Stimulated activated CD4-positive, alpha-beta T cell treated with anti-CD3 and anti-CD28 coated beads, Interleukin-4, amount 100 ng/mL, for 48 hours (primary cell): ENCODE measurements around the gene ARID3B.
"Not testable (repeated sequence)": the region's sequence is repeated elsewhere in the genome, so short reads cannot be mapped to it uniquely, and the experiment has no call there.

Experiments
- DNase-seq, 2 donors: peaks; one replicate each; pipeline ENCODE4 v3.0.0-alpha.2; 2020; ENCODE audit warnings: low read depth in 2 of 2

Gene ARID3B

DNA sequence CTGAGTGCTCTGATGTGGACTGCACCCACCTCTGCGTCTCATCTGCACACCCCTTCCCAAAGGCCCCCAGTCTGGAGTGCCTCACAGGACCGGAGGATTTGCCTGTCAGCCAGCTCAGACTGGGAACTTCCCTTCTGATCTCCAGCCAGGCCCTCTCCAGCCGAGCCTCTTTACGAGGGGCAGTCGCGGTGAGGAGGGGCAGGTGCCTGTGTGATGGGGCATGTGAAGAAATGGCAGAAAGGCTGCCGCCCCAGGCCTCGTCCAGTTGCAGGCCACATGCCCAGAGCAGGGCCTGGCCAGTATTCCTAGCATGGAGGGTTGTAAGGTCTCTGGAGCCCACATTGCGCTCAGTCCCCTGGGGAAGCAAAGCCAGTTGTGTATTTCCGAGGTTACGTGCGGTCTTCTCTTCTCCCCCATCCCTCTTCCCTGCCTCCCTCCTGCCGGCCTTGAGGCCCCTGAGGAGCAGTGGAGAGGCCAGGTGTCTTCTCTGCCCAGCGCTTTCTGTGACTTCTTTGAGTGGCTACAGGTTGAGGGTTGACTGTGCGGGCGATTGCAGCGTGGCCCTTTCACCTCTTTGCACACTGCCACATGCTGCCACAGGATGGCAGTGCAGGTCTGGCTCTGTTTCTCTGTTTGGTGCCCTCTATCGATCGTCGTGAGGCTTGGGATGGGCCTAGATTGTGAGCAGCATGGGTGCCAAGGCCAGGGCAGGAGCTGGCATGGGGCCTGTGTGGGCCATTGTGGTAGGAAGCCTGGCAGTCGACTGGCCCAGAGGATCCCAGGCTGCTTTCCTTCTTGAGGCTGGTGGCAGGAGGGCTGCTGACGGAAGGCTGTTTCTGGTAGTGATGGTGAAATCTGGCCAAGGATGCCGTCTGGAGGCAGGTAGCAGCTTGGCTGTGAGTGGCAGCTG is 79.9 kb downstream of the ARID3B start:
- peak; percentile 63 to 70 for DNase-seq

DNA sequence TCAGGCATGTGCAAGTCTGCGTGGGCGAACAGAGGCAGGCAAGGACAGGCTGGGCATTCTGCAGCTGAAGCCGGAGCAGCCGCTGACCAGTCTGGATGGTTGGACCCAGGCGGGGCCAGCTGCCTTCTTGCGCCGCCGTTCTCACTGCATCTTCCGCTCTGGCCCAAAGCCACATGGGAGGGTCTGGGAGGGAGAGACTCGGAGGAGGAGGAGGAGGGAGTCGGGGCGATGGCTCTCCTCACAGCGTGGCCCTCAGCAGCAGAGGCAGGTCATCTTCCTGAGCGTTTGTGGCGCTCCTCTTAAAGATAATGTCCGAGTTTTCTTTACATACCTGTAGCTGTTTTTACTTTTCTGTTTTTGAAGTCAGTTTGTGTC is 80.5 kb downstream of the ARID3B start:
- DNase-seq: no peak

DNA sequence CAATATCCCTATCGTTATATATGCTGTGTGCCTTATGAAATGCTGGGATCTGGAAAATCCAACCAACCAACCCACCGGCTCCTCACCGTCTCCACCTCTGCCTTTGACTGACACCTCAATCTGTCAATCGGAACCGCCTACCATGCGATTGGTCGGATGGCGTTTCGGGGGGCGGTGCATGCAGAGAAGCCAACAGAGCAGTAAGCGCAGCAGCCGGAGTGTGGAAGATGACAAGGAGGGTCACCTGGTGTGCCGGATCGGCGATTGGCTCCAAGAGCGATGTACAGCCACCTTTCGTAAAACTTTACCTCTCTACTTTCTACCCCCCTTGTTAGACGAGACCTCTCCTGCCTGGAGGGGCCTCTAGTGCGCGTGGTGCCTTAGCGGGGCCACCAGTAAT is 80.9 kb downstream of the ARID3B start:
- no peak for DNase-seq

DNA sequence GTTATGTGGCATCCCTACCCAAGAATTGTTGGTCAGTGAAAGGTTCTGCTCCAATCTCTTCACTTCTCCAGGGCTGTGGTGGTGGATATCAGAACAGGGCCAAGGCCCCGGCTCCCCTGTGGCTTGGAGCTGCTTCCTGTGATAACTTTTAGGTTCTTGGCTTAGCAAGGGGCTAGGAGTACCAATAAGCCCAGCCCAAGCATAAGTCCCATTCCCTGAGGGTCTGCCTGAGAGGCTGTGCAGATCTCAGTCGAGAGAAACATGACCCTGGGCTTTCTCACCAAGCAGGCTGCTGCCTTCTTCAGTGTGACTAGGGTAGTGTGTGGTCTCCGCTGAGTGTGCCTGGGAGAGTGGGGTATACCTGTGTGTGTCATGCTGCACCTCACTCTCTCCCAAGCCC is 81.7 kb downstream of the ARID3B start:
- no peak for DNase-seq

DNA sequence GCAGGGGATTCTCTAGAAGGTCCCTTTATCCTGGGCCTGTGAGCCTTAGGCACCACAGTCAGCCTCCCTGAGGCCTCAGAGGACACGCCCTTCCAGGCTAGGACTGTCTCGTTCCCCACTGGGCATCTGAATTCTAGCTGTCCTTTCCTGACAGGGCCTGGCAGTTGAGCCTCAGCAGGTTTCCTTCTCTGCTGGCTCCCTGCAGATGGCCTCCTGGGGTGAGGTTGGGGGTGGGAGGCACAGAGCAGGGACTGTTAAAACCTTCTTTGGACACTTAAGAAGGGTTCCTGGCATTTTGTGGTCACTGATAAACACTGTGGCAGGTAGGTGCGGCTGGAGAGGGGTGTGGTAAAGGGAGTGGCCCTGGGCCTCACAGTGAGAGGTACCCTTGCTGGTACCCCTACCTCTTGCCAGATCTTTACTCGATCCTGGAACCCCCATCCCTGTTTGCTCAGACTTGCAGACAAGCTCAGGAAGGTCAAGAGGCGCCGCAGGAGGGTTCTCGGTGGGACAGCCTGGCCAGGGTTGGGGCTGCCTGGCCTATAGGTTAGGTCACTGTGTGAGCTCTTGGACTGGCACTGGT is 83.1 kb downstream of the ARID3B start:
- no peak for DNase-seq

DNA sequence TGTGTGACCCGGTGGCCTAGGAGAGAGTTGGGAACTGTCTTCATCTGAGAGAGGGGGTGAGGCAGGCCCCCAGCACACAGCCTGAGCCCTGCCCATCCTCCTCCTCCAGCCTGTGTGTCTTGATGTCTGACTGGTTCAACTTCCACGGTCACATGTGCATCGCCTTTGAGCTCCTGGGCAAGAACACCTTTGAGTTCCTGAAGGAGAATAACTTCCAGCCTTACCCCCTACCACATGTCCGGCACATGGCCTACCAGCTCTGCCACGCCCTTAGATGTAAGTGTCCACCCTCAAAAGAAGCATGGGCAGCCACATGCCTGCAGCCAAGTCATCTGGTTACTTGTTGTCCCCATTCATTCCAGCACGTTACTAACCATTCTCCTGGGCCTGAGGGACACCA is 84.7 kb downstream of the ARID3B start:
- DNase-seq: no peak

DNA sequence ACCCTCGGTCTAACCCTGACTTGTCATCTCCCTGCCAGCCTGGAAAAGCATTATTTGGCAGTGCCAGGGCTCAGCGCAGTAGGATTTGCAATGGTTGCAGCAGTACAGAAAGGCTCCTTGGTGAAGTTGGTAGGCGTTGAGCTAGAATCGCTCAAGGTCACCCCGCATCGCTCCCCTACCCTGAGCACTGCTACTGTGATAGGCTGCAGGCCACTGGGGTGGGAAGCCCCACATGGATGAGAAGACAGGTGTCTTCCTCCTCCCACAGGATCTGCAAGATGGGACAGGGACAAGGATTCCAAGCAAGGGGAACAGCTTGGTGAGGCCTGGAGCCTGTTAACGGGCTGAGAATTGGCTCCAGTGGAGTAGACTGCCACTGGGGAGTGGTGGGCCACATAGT is 85.3 kb downstream of the ARID3B start:
- no peak for DNase-seq

DNA sequence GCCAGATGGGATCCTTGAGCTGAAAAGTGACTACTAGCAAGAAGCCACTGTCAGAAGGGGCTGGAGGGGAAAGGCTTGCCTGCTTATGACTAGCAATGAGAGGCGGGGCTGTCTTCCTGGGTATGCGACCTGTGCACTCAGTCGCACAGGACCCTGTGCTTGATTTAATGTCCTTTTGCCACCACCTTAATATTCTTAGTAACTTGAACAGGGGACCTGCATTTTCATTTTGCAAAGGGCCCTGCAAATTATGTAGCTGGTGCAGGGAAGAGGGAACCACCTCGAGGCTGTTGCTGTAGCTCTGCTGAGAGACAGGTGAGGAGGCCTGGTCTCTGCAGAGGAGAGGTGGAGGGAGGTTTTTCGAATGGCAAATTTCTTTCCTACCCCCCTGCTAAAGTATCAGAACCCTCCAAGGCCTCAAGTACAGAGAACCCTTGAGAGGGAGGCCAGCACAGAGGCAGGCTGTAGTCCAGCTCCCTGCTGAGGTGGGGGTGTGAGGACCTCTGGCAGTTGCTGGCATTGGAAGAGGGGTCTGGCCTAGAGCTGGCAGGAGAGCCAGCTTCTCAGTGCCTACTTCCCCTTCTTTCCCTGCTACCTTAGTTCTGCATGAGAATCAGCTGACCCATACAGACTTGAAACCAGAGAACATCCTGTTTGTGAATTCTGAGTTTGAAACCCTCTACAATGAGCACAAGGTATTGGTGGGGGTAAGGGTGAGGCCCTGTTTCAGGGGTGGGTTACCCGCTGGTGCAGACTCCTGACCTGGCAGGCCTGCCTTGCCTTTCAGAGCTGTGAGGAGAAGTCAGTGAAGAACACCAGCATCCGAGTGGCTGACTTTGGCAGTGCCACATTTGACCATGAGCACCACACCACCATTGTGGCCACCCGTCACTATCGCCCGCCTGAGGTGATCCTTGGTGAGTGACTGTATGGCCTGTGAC is 86.0 kb downstream of the ARID3B start:
- no peak for DNase-seq

DNA sequence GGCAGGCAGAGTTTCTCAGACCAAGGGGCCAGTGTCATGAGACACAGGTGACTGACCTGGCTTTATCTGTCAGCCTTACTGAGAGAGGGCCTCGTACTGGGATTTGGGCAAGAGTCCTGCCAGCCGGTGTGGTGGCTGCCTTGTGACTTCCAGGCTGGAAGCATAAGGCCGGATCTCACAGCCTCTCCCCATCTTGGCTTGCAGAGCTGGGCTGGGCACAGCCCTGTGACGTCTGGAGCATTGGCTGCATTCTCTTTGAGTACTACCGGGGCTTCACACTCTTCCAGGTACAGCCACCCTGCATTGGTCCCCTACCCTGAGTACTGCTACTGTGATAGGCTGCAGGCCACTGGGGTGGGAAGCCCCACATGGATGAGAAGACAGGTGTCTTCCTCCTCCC is 86.7 kb downstream of the ARID3B start:
- DNase-seq: no peak

DNA sequence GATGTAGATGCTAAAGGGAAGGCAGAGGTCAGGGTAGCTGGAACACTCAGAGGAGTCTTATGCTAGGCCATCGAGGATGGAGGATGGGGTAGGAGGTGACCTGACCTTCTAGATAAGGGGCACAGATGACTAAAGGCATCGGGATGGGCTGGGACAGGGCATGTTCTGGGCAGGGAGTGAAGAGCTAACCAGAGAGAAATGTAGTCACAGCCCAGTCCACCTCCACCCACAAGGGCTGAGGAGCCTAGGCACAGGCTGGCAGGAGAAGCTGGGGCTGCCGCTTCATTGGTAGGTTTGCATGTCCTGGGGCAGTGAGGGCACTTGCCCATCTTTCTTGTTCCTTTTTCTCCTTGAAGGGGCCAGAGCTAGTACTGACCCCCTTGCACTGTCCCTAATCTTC is 87.2 kb downstream of the ARID3B start:
- DNase-seq: no peak

DNA sequence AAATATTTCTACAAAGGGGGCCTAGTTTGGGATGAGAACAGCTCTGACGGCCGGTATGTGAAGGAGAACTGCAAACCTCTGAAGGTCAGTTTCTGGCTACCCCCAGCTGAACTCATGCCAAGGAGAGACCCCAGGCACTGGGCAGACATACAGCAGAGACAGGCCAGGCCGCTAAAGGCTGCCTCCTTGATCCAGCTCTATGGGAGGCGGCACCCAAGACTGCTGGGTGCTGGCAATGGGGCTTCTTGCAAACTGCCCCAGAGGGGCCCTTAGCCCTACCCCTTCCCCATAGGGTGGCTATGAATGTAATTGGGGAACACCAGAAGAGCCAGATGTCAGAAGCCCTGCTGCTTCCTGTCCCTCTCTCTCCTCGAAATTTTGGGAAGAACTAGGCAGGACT is 87.9 kb downstream of the ARID3B start:
- DNase-seq: no peak

DNA sequence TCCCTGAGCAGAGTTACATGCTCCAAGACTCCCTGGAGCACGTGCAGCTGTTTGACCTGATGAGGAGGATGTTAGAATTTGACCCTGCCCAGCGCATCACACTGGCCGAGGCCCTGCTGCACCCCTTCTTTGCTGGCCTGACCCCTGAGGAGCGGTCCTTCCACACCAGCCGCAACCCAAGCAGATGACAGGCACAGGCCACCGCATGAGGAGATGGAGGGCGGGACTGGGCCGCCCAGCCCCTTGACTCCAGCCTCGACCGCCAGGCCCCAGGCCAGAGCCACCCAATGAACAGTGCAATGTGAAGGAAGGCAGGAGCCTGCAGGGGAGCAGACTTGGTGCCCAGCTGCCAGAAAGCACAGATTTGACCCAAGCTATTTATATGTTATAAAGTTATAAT is 88.7 kb downstream of the ARID3B start:
- not testable (repeated sequence) for DNase-seq

DNA sequence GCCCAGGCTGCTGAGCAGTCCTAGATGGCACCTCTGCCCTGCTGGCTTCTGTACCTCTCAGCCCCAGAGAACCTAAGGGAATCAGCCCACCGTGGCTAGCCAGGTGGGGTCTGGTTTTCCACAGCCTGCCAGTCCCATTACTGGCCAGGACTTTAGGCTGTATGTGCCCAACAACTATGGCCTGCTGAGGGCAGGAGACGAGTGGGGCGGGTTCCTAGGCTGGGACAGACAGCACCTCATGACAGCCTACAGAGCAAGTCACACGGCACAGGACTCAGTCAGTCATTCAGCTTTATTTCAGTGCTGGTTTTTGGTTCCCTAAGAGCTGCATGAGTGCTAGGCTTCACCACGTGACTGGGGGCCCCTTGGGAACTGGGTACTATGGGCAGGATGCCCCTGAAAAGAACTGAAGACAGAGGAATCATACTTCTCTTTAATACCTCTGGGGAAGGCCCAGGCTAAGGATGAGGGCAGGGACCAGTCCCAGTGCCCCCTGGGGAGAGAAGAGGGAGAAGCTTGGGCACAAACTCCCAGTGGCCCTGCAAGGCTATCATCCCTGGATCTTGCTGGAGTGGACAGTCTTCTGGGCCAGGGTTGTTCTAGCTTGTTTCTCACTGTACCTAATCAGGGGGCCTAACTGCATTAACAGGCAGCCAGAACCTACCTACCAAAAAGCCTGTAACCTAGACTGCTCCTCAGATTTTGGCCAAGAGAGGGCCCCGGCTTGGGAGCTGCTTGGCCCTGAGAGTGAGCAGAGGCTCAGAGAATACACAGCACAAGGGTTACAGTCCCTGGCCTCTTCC is 89.5 kb downstream of the ARID3B start:
- DNase-seq: no peak

DNA sequence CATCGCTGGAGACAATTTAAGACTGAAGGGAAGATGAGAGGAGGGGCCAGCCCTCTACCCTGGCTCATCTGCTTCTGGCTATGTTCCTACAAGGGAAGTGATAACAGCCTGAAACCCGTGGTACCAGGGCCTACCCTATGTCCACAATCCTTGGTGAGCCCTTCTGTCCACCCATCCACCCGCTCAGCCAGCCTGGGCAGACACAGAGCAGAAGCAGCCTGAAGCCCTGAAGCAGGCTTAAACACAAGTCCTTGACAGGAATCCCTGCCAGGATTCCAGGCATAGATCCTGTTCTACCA is 90.0 kb downstream of the ARID3B start:
- DNase-seq: no peak

DNA sequence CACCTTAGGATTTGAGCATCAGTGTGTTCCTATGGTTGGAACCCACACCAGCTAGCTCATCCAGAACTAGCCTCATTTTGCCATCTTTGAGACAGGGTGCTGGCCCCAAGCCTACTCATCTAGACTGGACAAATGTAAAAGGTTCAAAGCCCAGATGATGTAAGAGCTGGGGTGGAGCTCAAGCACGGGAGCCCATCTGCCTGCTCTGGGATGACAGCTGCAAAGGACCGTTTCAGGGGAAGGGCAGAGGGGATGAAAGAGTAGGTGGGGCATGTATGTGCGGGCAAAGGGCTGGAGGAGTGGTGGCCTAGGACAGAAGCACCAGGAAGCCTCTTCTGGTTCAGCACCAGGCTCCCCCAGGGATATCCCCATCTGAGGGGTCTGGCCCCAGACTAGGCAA is 90.4 kb downstream of the ARID3B start:
- DNase-seq: no peak

DNA sequence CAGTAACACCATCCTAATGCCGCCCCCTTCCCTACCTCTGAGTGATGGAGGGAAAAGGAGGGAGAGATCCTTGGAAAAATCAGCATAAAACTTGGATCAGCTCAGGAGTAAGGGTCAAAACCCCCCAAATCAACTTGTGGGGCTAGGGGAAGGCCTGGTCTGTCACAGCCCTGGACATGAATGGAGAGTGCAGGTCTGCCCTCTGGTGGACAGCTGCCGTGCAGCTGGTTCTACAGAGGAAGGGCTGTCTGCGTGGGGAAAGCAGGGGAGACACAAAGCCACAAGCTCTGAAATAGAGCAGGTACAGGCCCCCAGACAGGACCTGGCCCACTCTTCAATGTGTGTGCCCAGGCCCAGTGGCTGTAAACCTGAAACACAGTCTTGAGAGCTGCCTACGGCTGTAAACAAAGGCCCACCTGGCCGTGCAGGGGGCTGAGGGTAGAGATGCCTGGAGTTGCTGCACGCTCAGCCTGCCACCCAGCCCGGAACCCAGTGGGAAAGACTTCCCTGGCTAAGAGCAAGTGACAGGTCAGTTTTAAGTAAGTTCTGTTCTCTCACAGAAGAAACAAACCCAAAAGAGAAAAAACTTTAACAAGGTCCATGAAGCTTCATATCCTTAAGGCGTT is 91.0 kb downstream of the ARID3B start:
- DNase-seq: peak; percentile 45 to 53

DNA sequence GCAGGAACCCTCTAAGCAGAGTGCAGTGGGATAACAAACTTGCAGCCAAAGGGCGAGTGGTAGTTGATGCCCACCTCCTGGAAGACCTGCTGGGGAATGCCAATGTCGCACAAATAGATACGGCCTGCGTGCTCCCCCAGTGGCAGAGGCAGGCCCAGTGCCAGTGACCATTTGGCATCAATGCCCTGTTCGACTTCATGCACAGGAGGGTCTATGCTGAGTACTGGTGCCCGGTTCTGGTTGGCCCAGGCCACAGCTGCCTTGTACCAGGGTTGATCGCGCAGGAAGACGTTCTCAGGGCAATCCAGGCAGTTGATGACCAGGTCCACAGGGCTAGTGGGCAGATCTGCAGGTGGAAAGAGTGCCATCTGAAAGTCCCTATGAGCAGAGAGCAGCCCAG is 91.6 kb downstream of the ARID3B start:
- DNase-seq: no peak

DNA sequence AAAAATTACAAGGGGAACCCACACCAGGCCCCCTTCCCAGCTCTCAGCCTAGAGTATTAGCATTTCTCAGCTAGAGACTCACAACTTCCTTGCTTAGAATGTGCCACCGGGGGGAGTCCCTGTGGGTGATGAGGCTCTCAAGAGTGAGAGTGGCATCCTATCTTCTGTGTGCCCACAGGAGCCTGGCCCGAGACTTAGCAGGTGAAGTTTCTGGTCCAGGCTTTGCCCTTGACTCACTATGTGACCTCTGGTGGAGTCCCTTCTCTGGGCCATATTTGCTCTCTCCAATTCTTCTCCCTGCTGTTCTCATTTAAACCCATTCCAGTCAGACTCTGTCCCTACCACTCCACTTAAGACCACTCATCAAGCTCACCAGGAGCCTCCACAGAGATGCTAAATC is 92.8 kb downstream of the ARID3B start:
- DNase-seq: no peak

DNA sequence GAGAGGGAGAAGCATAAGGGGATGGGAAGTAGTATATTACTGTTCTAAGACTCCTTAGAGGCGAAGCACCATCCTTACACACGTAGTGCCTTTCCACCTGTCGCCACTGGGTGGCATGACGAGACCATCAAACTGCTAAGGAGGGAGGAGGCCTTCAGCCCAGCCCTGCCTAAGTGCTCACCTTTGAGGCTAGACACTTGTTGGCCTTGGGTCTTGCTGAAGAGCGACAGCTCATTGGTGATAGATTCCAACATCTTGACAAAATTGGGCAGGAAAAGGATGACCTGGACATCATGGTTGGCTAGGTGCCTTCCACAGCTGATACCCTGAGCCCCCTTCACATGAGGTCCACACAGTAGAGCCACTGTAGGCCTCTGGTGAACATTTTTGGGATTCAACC is 94.2 kb downstream of the ARID3B start:
- DNase-seq: peak; percentile 60 to 66

DNA sequence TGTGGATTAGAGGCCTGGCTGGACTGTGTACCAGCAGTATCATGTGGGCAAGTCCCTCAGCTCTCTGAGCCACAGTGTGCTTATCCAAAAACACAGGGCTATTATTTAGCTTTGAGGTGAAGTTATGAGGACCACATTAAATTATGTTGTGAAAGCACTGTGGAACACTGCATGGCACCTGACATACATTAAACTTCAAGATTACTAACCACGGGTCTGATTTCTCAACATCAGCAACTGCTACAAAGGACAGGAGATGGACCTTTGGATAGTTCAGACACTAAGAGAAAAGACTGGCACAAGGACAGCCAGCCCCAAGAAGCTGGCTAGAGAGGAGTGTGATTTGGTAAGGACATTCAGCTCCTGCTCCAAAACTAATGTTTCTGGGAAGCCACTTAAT is 96.0 kb downstream of the ARID3B start:
- DNase-seq: no peak

DNA sequence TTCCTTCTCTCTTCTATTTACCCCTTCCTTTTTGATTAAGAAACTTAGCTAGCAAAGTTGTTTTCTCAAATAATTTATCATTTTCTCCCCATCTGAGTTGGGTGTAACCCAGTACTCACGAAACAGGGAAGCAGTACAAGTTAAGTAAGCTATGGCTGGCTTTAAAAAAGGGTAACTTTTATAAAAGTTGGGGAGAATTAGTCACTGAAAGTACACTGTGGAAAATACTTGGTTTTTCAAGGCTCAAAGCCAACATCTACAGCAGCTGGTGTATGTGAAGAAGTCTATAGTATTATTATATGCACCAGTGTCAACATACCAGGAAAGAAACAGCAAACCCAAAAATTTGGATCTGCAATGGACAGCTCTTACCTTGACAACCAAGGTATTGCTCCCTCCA is 100.1 kb downstream of the ARID3B start:
- DNase-seq: no peak
